Naive thymus-derived CD4-positive, alpha-beta T cell (primary cell): ENCODE measurements around the gene MPHOSPH9. TPM values are rescaled to one million over a fixed set of nuclear protein-coding genes. Genes with fewer than 3 reads are reported as not detected.
"Not testable (repeated sequence)": the region's sequence is repeated elsewhere in the genome, so short reads cannot be mapped to it uniquely, and the experiment has no call there.

Experiments used
- ATAC-seq: fragments of 150-1000 bp; cut with Tn5 transposase; 2 replicates; pipeline ENCODE4 v1.10.0; 2021; ENCODE audit warnings: mild to moderate bottlenecking, moderate library complexity
- CTCF ChIA-PET: fragments of 350-600 bp; sonication (Branson Sonifier 250); formaldehyde crosslinking; loops from one replicate; lab custom pipeline; 2021; ENCODE audit warnings: antibody characterized with exemption; lab: Charles Lee
- POLR2A ChIA-PET: fragments of 350-600 bp; sonication (Branson Sonifier 250); formaldehyde crosslinking; loops from one replicate; lab custom pipeline; 2021; ENCODE audit warnings: antibody characterized with exemption, inconsistent platforms; lab: Charles Lee
- DNase-seq, 9 donors: peaks; one replicate each; pipeline versions ENCODE4 v3.0.0 to v3.0.0-alpha.2; 2020 to 2022; ENCODE audit warnings: mixed read lengths in 1 of 9
- H3K27ac ChIP-seq: one replicate; pipeline ENCODE4 v1.7.0; 2013; ENCODE audit warnings: mild to moderate bottlenecking, low read depth, low read length, moderate library complexity
- H3K27me3 ChIP-seq, 2 donors: one replicate each; pipeline ENCODE4 v1.7.0; 2013; ENCODE audit warnings: low read length in 2 of 2, mild to moderate bottlenecking in 2 of 2, moderate library complexity in 2 of 2; ENCODE audit not compliant: control insufficient read depth in 2 of 2, insufficient read depth in 2 of 2
- H3K36me3 ChIP-seq, 3 experiments: 1 replicate in 2 of 3; 2 replicates in 1 of 3; pipeline ENCODE4 v1.7.0; 2013; ENCODE audit warnings: low read length in 3 of 3, mild to moderate bottlenecking in 3 of 3, moderate library complexity in 1 of 3; ENCODE audit not compliant: insufficient read depth in 3 of 3, control insufficient read depth in 2 of 3
- H3K4me1 ChIP-seq, 2 donors: one replicate each; pipeline ENCODE4 v1.7.0; 2013; ENCODE audit warnings: low read length in 2 of 2, mild to moderate bottlenecking in 2 of 2, moderate library complexity in 1 of 2; ENCODE audit not compliant: control insufficient read depth in 2 of 2, insufficient read depth in 2 of 2
- H3K4me3 ChIP-seq: 2 replicates; pipeline ENCODE4 v1.7.0; 2013; ENCODE audit warnings: mild to moderate bottlenecking, low read length
- H3K9me3 ChIP-seq, 3 experiments: 1 replicate in 2 of 3; 2 replicates in 1 of 3; pipeline ENCODE4 v1.7.0; 2013; ENCODE audit warnings: low read length in 3 of 3; ENCODE audit not compliant: control insufficient read depth in 2 of 3
- H3K27ac Mint-ChIP-seq, 9 donors: one replicate each; pipeline ENCODE4 v1.8.0; 2020 to 2022; ENCODE audit warnings: mixed read lengths in 9 of 9, mild to moderate bottlenecking in 8 of 9, moderate library complexity in 5 of 9, inconsistent platforms in 2 of 9
- H3K27me3 Mint-ChIP-seq, 5 donors: one replicate each; pipeline ENCODE4 v1.8.0; 2021 to 2022; ENCODE audit warnings: mixed read lengths in 5 of 5, mild to moderate bottlenecking in 1 of 5
- H3K36me3 Mint-ChIP-seq, 5 donors: one replicate each; pipeline ENCODE4 v1.8.0; 2020 to 2022; ENCODE audit warnings: mixed read lengths in 5 of 5, mild to moderate bottlenecking in 3 of 5, inconsistent platforms in 1 of 5
- H3K4me1 Mint-ChIP-seq, 7 donors: one replicate each; pipeline ENCODE4 v1.8.0; 2020 to 2022; ENCODE audit warnings: mixed read lengths in 7 of 7, mild to moderate bottlenecking in 3 of 7, inconsistent platforms in 1 of 7
- H3K4me3 Mint-ChIP-seq, 10 donors: one replicate each; pipeline ENCODE4 v1.8.0; 2020 to 2022; ENCODE audit warnings: mild to moderate bottlenecking in 10 of 10, mixed read lengths in 10 of 10, moderate library complexity in 6 of 10, inconsistent platforms in 2 of 10
- H3K9me3 Mint-ChIP-seq, 11 donors: one replicate each; pipeline ENCODE4 v1.8.0; 2020 to 2022; ENCODE audit warnings: mixed read lengths in 11 of 11, mild to moderate bottlenecking in 4 of 11, inconsistent platforms in 1 of 11, moderate library complexity in 1 of 11
- intact Hi-C, 2 donors: fragments of 100-400 bp; cut with micrococcal nuclease; formaldehyde crosslinking; loops; one replicate each; pipeline ENCODE4 v1.15.1; 2023
- polyA plus RNA-seq, 2 donors: library from polyadenylated mRNA; unstranded; fragments of 300-500 nt; fragmentation: Illumina TruSeq; gene quantifications; one replicate each; pipeline ENCODE4 v1.2.3, GENCODE V29; 2021
- total RNA-seq, 6 experiments: library from RNA in 5 of 6; stranded (reverse) in 5 of 6; gene quantifications; 1 replicate in 5 of 6; 2 replicates in 1 of 6; pipeline ENCODE4 v1.2.3 and lab custom pipeline; 2021 to 2026

The MPHOSPH9 gene
- total and polyA plus RNA-seq, 7 experiments from 2014 or later = 34.0 to 102 (median 77.1) TPM

DNA sequence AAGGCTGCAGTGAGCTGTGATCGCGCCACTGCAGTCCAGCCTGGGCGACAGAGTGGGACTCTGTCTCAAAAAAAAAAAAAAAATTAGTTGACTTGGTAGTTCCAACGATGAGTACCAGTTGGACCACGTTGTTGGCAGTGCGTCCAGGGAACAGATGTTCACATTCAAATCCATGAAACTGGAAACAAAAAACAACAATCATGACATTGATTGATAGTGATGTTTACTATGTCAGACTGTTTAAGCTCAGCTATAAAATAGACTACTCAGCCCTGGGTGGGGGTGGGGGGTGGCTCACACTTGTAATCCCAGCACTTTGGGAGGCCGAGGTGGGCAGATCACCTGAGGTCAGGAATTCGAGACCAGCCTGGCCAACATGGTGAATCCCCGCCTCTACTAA is 19.4 kb upstream of the MPHOSPH9 start:
- H3K27ac ChIP-seq, H3K4me3 Mint-ChIP-seq, ATAC-seq, H3K9me3 Mint-ChIP-seq, H3K4me3 ChIP-seq, H3K9me3 ChIP-seq, DNase-seq, intact Hi-C loops, POLR2A ChIA-PET, H3K27me3 Mint-ChIP-seq, H3K27me3 ChIP-seq: not testable (repeated sequence)
- Mint-ChIP-seq H3K36me3 (peaks cover 3 to 51% (median 25%) of the 10 kb centered on the region in 5 donors), H3K27ac (peak overlapping the region in 1 of 9 donors; percentile 70), H3K4me1 (peaks cover 21 to 50% (median 40%) of the 10 kb centered on the region in 7 donors)
- Histone ChIP-seq H3K4me1 (peaks cover 6 to 14% of the 10 kb centered on the region in 2 donors), H3K36me3 (peaks cover 0 to 64% (median 0%) of the 10 kb centered on the region in 3 experiments)
- CTCF ChIA-PET = interaction anchor here (0.7 to 0.8 kb wide), 2 partner anchors 130 to 192 kb away, joined by 4 to 6 read pairs; no protein-coding TSS in a partner anchor

DNA sequence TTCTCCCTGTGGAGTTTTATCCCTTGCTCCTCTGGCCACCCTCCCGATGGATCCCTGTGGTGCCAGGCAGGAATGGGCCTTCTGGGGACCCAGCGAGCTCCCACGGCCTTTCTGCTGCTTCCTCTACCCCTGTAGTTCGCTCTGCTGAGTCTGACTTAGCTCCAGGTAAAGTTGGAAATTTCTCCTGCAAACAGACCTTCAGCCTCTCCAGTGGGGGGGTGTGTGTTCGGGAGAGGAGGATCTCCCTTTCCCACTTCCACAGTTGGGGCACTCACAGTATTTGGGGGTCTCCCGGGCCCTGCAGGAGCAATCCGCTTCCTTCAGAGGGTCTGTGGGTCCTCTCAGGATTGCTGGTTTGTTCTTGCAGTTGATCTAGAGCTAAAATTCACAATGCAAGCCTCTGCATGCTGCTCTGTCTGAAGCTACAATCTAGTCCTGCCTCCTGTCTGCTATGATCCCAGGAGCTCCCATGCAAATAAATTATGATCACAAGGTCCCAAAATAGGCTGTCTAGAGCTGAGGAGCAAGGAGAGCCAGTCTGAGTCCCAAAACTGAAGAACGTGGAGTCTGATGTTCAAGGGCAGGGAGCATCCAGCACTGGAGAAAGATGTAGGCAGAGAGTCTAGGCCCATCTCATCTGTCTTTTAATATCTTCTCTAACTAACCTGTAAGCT is 18.6 kb upstream of the MPHOSPH9 start:
- Mint-ChIP-seq H3K27ac (peak overlapping the region in 7 of 9 donors; percentile 8 to 70 (median 51)), H3K36me3 (peaks cover 3 to 44% (median 24%) of the 10 kb centered on the region in 5 donors), H3K27me3 (no peaks in the 10 kb centered on the region), H3K4me3 (peak overlapping the region in 3 of 10 donors; percentile 9 to 47 (median 22)), H3K4me1 (peaks cover 27 to 57% (median 43%) of the 10 kb centered on the region in 7 donors), H3K9me3 (peaks cover 0 to 2% (median 0%) of the 10 kb centered on the region in 11 donors)
- no peaks in the 10 kb centered on the region for H3K9me3 ChIP-seq
- H3K36me3 ChIP-seq = peaks cover 0 to 56% (median 0%) of the 10 kb centered on the region in 3 experiments
- no peak overlapping the region for H3K4me3 ChIP-seq
- H3K27ac ChIP-seq = peak overlapping the region; percentile 41
- H3K4me1 ChIP-seq = peaks cover 6 to 18% of the 10 kb centered on the region in 2 donors
- intact Hi-C loops = no loop called here
- DNase-seq = no peak
- H3K27me3 ChIP-seq = no peaks in the 10 kb centered on the region
- no peak for ATAC-seq
- ChIA-PET CTCF (interaction anchor here (0.6 to 1.1 kb wide), 3 partner anchors 9 to 192 kb away, joined by 3 to 5 read pairs (median 4); no protein-coding TSS in a partner anchor), POLR2A (interaction anchor here (1.6 kb wide), 1 partner anchor 19 kb away, joined by 5 read pairs; the partner anchor contains the start of gene MPHOSPH9)

DNA sequence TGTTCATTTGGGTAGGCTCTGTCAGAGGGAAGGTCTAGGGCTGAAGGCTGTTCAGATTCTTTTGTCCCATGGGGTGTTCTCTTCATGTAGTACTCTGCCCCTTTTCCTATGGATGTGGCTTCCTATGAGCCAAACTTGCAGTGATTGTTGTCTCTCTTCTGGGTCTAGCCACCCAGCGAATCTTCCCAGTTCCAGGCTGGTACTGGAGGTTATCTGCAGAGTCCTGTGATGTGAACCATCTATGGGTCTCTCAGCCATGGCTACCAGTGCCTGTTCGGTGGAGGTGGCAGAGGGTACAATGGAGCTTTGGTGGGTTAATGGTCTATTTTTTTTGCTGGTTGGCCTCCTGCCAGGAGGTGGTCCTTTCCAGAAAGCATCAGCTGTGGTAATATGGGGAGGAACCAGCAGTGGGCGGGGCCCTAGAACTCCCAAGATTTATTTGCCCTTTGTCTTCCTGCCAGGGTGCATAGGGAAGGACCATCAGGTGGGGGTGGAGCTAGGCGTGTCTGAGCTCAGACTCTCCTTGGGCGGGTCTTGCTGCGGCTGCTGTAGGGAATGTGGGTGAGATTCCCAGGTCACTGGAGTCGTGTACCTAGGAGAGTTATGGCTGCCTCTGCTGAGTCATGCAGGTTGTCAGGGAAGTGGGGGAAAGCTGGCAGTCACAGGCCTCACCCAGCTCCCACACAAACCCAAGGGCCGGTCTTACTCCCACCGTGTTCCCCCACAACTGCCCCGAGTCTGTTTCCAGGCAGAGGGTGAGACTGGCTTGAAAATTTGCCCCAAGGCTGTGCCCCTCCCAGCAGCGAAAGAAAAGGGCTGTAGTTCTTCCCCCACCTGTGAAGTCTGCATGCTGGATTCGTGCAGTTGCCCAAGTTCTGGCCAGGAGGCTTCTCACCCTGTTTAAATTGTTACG is 17.8 kb upstream of the MPHOSPH9 start:
- DNase-seq (no peak), ATAC-seq (no peak)
- ChIA-PET POLR2A (interaction anchor here (1.4 to 1.6 kb wide), 2 partner anchors 10 to 18 kb away, joined by 4 to 5 read pairs; partner anchors contain the start of gene MPHOSPH9), CTCF (interaction anchor here (0.6 to 1.3 kb wide), 3 partner anchors 8 to 207 kb away, joined by 3 to 5 read pairs (median 3); no protein-coding TSS in a partner anchor)
- Mint-ChIP-seq H3K4me1 (peaks cover 30 to 64% (median 50%) of the 10 kb centered on the region in 7 donors), H3K36me3 (peaks cover 3 to 39% (median 23%) of the 10 kb centered on the region in 5 donors), H3K27ac (peak overlapping the region; percentile 8 to 89 (median 62)), H3K9me3 (peaks cover 0 to 2% (median 0%) of the 10 kb centered on the region in 11 donors), H3K27me3 (no peaks in the 10 kb centered on the region), H3K4me3 (peak overlapping the region in 9 of 10 donors; percentile 12 to 61 (median 27))
- intact Hi-C loops = loop anchor here in 1 of 2 donors (1.0 kb wide), 1 partner anchor 8 kb away; no protein-coding TSS in a partner anchor
- Histone ChIP-seq H3K4me3 (no peak overlapping the region), H3K27me3 (no peaks in the 10 kb centered on the region), H3K4me1 (peaks cover 6 to 18% of the 10 kb centered on the region in 2 donors), H3K27ac (peak overlapping the region; percentile 51), H3K9me3 (no peaks in the 10 kb centered on the region), H3K36me3 (peaks cover 0 to 48% (median 0%) of the 10 kb centered on the region in 3 experiments)

DNA sequence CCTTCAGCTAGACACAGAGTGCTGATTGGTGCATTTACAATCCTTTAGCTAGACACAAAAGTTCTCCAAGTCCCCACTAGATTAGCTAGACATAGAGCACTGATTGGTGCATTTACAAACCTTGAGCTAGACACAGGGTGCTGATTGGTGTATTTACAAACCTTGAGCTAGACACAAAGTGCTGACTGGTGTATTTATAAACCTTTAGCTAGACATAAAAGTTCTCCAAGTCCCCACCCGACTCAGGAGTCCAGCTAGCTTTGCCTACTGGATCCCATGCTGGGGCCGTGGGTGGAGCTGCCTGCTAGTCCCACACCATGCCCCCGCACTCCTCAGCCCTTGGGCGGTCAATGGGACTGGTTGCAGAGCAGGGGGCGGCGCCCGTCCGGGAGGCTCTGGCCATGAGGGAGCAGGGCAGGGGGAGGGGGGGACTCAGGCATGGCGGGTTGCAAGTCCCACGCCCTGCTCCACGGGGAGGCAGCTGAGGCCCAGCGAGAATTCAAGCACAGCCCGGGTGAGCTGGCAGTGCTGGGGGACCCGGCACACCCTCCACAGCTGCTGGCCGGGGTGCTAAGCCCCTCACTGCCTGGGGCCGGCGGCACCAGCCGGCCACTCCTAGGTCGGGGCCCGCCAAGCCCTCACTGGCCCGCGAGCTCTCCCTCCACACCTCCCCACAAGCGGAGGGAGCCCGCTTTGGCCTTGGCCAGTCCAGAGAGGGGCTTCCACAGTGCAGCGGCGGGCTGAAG is 16.2 kb upstream of the MPHOSPH9 start:
- H3K9me3 Mint-ChIP-seq, H3K27me3 Mint-ChIP-seq, ATAC-seq, H3K27ac ChIP-seq, DNase-seq, H3K27me3 ChIP-seq, H3K9me3 ChIP-seq, intact Hi-C loops, H3K4me3 ChIP-seq: not testable (repeated sequence)
- POLR2A ChIA-PET = interaction anchor here (1.4 kb wide), 1 partner anchor 8 kb away, joined by 4 read pairs; no protein-coding TSS in a partner anchor
- CTCF ChIA-PET = interaction anchor here (1.5 kb wide), 1 partner anchor 11 kb away, joined by 7 read pairs; no protein-coding TSS in a partner anchor
- peaks cover 6 to 21% of the 10 kb centered on the region in 2 donors for H3K4me1 ChIP-seq
- Mint-ChIP-seq H3K36me3 (peaks cover 3 to 42% (median 27%) of the 10 kb centered on the region in 5 donors), H3K4me1 (peaks cover 36 to 76% (median 58%) of the 10 kb centered on the region in 7 donors), H3K27ac (peak overlapping the region in 1 of 9 donors; percentile 62), H3K4me3 (peak overlapping the region in 2 of 10 donors; percentile 50 to 64)
- H3K36me3 ChIP-seq = peaks cover 0 to 33% (median 0%) of the 10 kb centered on the region in 3 experiments

DNA sequence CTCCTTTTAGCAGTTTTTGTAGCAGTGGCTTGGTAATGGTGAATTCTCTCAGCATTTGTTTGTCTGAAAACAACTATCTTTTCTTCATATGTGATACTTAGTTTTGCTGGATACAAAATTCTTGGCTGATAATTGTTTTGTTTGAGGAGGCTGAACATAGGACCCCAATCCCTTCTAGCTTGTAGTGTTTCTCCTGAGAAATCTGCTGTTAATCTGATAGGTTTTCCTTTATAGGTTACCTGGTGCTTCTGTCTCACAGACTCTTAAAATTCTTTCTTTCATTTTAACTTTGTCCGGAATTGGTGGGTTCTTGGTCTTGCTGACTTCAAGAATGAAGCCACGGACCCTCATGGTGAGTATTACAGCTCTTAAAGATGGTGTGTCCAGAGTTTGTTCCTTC is 15.2 kb upstream of the MPHOSPH9 start:
- peaks cover 0 to 23% (median 0%) of the 10 kb centered on the region in 3 experiments for H3K36me3 ChIP-seq
- CTCF ChIA-PET = interaction anchor here (0.7 to 1.5 kb wide), 3 partner anchors 10 to 139 kb away, joined by 5 to 7 read pairs (median 5); no protein-coding TSS in a partner anchor
- H3K27me3 ChIP-seq, H3K4me3 ChIP-seq, H3K27me3 Mint-ChIP-seq, H3K9me3 ChIP-seq, H3K27ac ChIP-seq, H3K9me3 Mint-ChIP-seq, DNase-seq, intact Hi-C loops, ATAC-seq: not testable (repeated sequence)
- Mint-ChIP-seq H3K27ac (peak overlapping the region in 7 of 9 donors; percentile 10 to 82 (median 78)), H3K4me3 (peak overlapping the region in 9 of 10 donors; percentile 10 to 64 (median 39)), H3K4me1 (peaks cover 36 to 77% (median 58%) of the 10 kb centered on the region in 7 donors), H3K36me3 (peaks cover 0 to 36% (median 23%) of the 10 kb centered on the region in 5 donors)
- H3K4me1 ChIP-seq = peaks cover 6 to 28% of the 10 kb centered on the region in 2 donors
- POLR2A ChIA-PET = interaction anchor here (1.9 kb wide), 1 partner anchor 15 kb away, joined by 10 read pairs; the partner anchor contains the start of genes MPHOSPH9 and MTRFR
